ENCODE results near the gene RUNDC1.

GRCh38 chr17:42980274-42980765 is at the start of gene RUNDC1:
- peak; percentile 68 for TF ChIP-seq POLR2AphosphoS5 (IDR thresholded peaks at IDR 0.05; ENCODE audit: low read depth)
- TF ChIP-seq EZH2 (IDR thresholded peaks at IDR 0.05; ENCODE audit: low read depth, unreplicated experiment), result no peak
- no peak for TF ChIP-seq CTCF (conservative IDR thresholded peaks at IDR 0.05; ENCODE audit: low read depth in 2 of 2)
- TF ChIP-seq EZH2phosphoT487 (IDR thresholded peaks at IDR 0.05; ENCODE audit: unreplicated experiment), result no peak

Measured in GM23338 (cell line).